K562 (cell line): ENCODE results near the gene MATK. TPM values are rescaled to one million over a fixed set of nuclear protein-coding genes. Genes with fewer than 3 reads are reported as not detected.
A peak's percentile ranks its signal among the peaks of the same experiment; 100 is the strongest.

Experiments used
- ATAC-seq: fragments of 200-7000 bp; cut with Tn5 transposase; 3 replicates; pipeline ENCODE4 v1.9.1; 2020; ENCODE audit warnings: moderate library complexity
- BruUV-seq: library from RNA; stranded (reverse); fragments of 400-500 nt; replicated peaks from 2 replicates; lab custom pipeline; 2021; lab: Mats Ljungman, UMichigan
- CTCF ChIA-PET: fragments of 300-600 bp; formaldehyde crosslinking; extraction: SDS; loops from one replicate; lab custom pipeline; 2021; ENCODE audit warnings: low intra/inter-chr PET ratio; lab: Yijun Ruan, JAX
- POLR2A ChIA-PET: fragments of 300-600, 350-650 bp; sonication (Branson Sonifier 250); formaldehyde crosslinking; extraction: SDS; loops from one replicate; lab custom pipeline; 2021; ENCODE audit warnings: antibody characterized with exemption, inconsistent platforms; lab: Yijun Ruan, JAX
- DNase-seq, 4 experiments: peaks; one replicate each; pipeline versions ENCODE4 v3.0.0 to v3.0.0-alpha.2; 2011 to 2018; ENCODE audit warnings: low spot score in 3 of 4, mixed read lengths in 3 of 4; ENCODE audit errors: extremely low read depth in 1 of 4
- FAIRE-seq: peaks from 2 replicates; lab custom pipeline; 2011; peaks lifted over from hg19 to GRCh38; lab: Jason Lieb, UNC
- H2AFZ ChIP-seq: 2 replicates; pipeline ENCODE4 v1.6.0; 2011; ENCODE audit warnings: low read depth, low read length, control low read depth, inconsistent platforms
- H3K27ac ChIP-seq: fragments of 200-600 bp; 3 replicates; pipeline ENCODE4 v1.8.0; 2011; ENCODE audit warnings: low read depth, mild to moderate bottlenecking, control low read depth, inconsistent platforms, low read length, moderate library complexity, mixed read lengths; ENCODE audit errors: extremely low read depth
- H3K27me3 ChIP-seq, 2 experiments: fragments of 300-600 bp in 1 of 2; 2 replicates in 1 of 2; 3 replicates in 1 of 2; pipeline versions ENCODE4 v1.6.0 to v1.8.0; 2011; ENCODE audit warnings: inconsistent platforms in 2 of 2, low read length in 2 of 2, mild to moderate bottlenecking in 1 of 2, mixed read lengths in 1 of 2, moderate library complexity in 1 of 2; ENCODE audit not compliant: control insufficient read depth in 2 of 2, insufficient read depth in 2 of 2
- H3K36me3 ChIP-seq: fragments of 300-600 bp; 3 replicates; pipeline ENCODE4 v1.8.0; 2011; ENCODE audit warnings: mild to moderate bottlenecking, low read length, inconsistent platforms; ENCODE audit not compliant: control insufficient read depth, insufficient read depth
- H3K4me1 ChIP-seq, 2 experiments: fragments of 200-600 bp in 1 of 2; replicated peaks in 1 of 2; 2 replicates in 1 of 2; 3 replicates in 1 of 2; pipeline versions ENCODE4 v1.5.1 to v1.8.0; 2011; ENCODE audit warnings: inconsistent platforms in 2 of 2, low read length in 2 of 2, mild to moderate bottlenecking in 1 of 2, mixed read lengths in 1 of 2, moderate library complexity in 1 of 2; ENCODE audit not compliant: control insufficient read depth in 2 of 2, insufficient read depth in 2 of 2
- H3K4me2 ChIP-seq: 2 replicates; pipeline ENCODE4 v1.6.1; 2011; ENCODE audit warnings: low read length, control low read depth, inconsistent platforms, mixed read lengths; ENCODE audit not compliant: insufficient read depth
- H3K4me3 ChIP-seq: fragments of 200-600 bp; sonication (generic), shearing (Covaris generic); 2 replicates; pipeline ENCODE4 v1.5.1; 2016; ENCODE audit warnings: control low read depth, inconsistent platforms
- H3K79me2 ChIP-seq: fragments of 200-600 bp; 3 replicates; pipeline ENCODE4 v1.8.0; 2011; ENCODE audit warnings: low read length, inconsistent platforms; ENCODE audit not compliant: control insufficient read depth, insufficient read depth
- H3K9ac ChIP-seq, 2 experiments: 2 replicates each; pipeline versions ENCODE4 v1.6.0 to v1.6.1; 2011; ENCODE audit warnings: low read depth in 2 of 2, low read length in 2 of 2, control low read depth in 1 of 2, inconsistent platforms in 1 of 2, mild to moderate bottlenecking in 1 of 2, mixed read lengths in 1 of 2; ENCODE audit not compliant: insufficient read depth in 1 of 2
- H3K9me1 ChIP-seq: one replicate; pipeline ENCODE4 v1.6.0; 2011; ENCODE audit warnings: inconsistent platforms, mild to moderate bottlenecking, low read length, moderate library complexity; ENCODE audit not compliant: control insufficient read depth, insufficient read depth
- H3K9me3 ChIP-seq: replicated peaks from 2 replicates; pipeline ENCODE4 v1.5.1; 2011; ENCODE audit warnings: low read depth, low read length, inconsistent platforms; ENCODE audit not compliant: control insufficient read depth, insufficient read depth
- H4K20me1 ChIP-seq: replicated peaks from 2 replicates; pipeline ENCODE4 v1.6.1; 2011; ENCODE audit warnings: low read length, inconsistent platforms, mixed read lengths; ENCODE audit not compliant: control insufficient read depth, insufficient read depth
- POU5F1 ChIP-seq: fragments of 150-350 bp; IDR thresholded peaks from 2 replicates; pipeline ENCODE4 v1.6.1; 2014; ENCODE audit warnings: borderline replicate concordance, low read length, low read depth, mild to moderate bottlenecking; ENCODE audit not compliant: partially characterized antibody
- ZBTB8A ChIP-seq: fragments of 450-650 bp; IDR thresholded peaks from 2 replicates; pipeline ENCODE4 v1.6.1; 2018; ENCODE audit warnings: mild to moderate bottlenecking, moderate library complexity; ENCODE audit not compliant: partially characterized antibody
- ZNF57 ChIP-seq: fragments of 450-650 bp; formaldehyde crosslinking; IDR thresholded peaks from 2 replicates; pipeline ENCODE4 v1.4.0; 2020; ENCODE audit warnings: mild to moderate bottlenecking, moderate library complexity
- WGBS: fragments of 100-300 bp; shearing (Covaris generic); methylation state at CpG from one replicate; pipeline ENCODE4 v1.1.6; 2016; ENCODE audit warnings: low coverage, mixed read lengths; ENCODE audit not compliant: insufficient coverage; ENCODE audit errors: missing lambda C conversion rate; 5-methylcytosine and 5-hydroxymethylcytosine counted together
- in situ Hi-C: fragments of 300-500 bp; cut with MboI; formaldehyde crosslinking; loops from 4 replicates; pipeline ENCODE4 v1.15.0; 2018; ENCODE audit warnings: inconsistent platforms, mixed read lengths
- intact Hi-C: fragments of 100-400 bp; cut with micrococcal nuclease; formaldehyde crosslinking; loops from 2 replicates; pipeline ENCODE4 v1.14.2; 2022
- polyA plus RNA-seq, 8 experiments: library from polyadenylated mRNA; depleted of rRNA in 4 of 8; stranded (reverse) in 5 of 8; unstranded in 3 of 8; fragments of >200 nt; fragmentation: Nextera tagmentation in 2 of 8; fragmentation: Illumina TruSeq in 1 of 8; extraction: Ambion mirVana in 2 of 8; extraction: Trizol in 1 of 8; gene quantifications; 2 replicates each; pipeline versions ENCODE4 v1.2.1 to v1.2.3, GENCODE V29; 2011 to 2014; ENCODE audit warnings: inconsistent platforms in 1 of 8, missing spikeins in 1 of 8
- total RNA-seq, 7 experiments: library from RNA; depleted of rRNA in 6 of 7; stranded (reverse); fragments of >200 nt in 6 of 7; fragmentation: Illumina TruSeq in 2 of 7; extraction: Trizol in 2 of 7; gene quantifications; 2 replicates each; pipeline versions ENCODE4 v1.2.1 to v1.2.3, GENCODE V29; 2011 to 2021; ENCODE audit warnings: low replicate concordance in 1 of 7
- TF ChIP-seq, protein P1 (sequence below): fragments of 250-450 bp; sonication (Bioruptor Pico); IDR thresholded peaks from 2 replicates; pipeline ENCODE4 v1.8.0; 2021; ENCODE audit warnings: moderate library complexity, mild to moderate bottlenecking, inconsistent platforms
- TF ChIP-seq, protein P2 (sequence below): sonication (generic); formaldehyde crosslinking; IDR thresholded peaks from 2 replicates; pipeline ENCODE4 v1.4.0; 2020; ENCODE audit warnings: mild to moderate bottlenecking, missing genetic modification reagents
- TF ChIP-seq, protein P3 (sequence below): fragments of 250-450 bp; sonication (Bioruptor Pico); IDR thresholded peaks from 2 replicates; pipeline ENCODE4 v1.5.0; 2020; ENCODE audit warnings: mild to moderate bottlenecking

The MATK gene
- total and polyA plus RNA-seq, 9 of the 15 experiments (the other 6 are each of a cell fraction or from before 2014, with no cell fraction given) = 0.08 to 41.5 (median 21.4) TPM

DNA sequence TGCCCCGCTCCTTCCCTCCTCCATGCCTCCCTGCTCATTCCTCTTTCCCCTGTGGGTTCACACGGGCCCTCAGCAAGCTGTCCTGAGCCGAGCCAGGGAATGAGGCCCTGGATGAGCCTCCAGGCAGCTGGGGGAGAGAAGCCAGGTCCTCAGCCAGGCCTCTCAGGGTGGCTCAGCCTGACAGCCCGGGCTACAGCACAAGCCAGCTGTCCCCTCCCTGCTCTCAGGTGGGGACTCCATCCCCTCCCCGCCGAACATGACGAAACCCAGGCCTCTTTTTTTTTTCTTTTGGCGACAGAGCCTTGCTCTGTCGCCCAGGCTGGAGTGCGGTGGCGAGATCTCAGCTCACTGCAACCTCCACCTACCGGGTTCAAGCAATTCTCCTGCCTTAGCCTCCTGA is 40.0 kb upstream of the MATK start:
- Histone ChIP-seq H3K4me2 (no peak overlapping the region), H3K79me2 (no peaks in the 10 kb centered on the region), H3K4me3 (no peak overlapping the region), H4K20me1 (no peaks in the 10 kb centered on the region), H3K36me3 (no peaks in the 10 kb centered on the region), H2AFZ (peak overlapping the region; percentile 57; the same call in 1 of the 2 replicates), H3K9me1 (no peaks in the 10 kb centered on the region), H3K27ac (no peak overlapping the region), H3K27me3 (peaks cover 5 to 6% of the 10 kb centered on the region in 2 experiments; a peak in 2 of 5 replicates), H3K4me1 (peaks cover 12 to 47% of the 10 kb centered on the region in 2 experiments; a peak in 4 of 5 replicates), H3K9me3 (no peaks in the 10 kb centered on the region), H3K9ac (peak overlapping the region in 1 of 2 experiments; percentile 64; a peak in 2 of 4 replicates)
- ATAC-seq = no peak
- ChIA-PET POLR2A (interaction anchor here (0.7 kb wide), 2 partner anchors 97 to 160 kb away, joined by 3 to 4 read pairs; no protein-coding TSS in a partner anchor), CTCF (no interaction called here)
- 35% methylated on average over 7 of the region's 12 CpGs for WGBS
- BruUV-seq = no TSS peak
- FAIRE-seq = no peak
- intact Hi-C loops (no loop called here), in situ Hi-C loops (no loop called here)
- no peak for DNase-seq
- TF ChIP-seq, protein P1, sequence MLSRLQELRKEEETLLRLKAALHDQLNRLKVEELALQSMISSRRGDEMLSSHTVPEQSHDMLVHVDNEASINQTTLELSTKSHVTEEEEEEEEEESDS (CRISPR knock-in tag) = no peak
- TF ChIP-seq POU5F1 (no peak), ZBTB8A (no peak), ZNF57 (CRISPR knock-in tag) (no peak)
- TF ChIP-seq, protein P2, sequence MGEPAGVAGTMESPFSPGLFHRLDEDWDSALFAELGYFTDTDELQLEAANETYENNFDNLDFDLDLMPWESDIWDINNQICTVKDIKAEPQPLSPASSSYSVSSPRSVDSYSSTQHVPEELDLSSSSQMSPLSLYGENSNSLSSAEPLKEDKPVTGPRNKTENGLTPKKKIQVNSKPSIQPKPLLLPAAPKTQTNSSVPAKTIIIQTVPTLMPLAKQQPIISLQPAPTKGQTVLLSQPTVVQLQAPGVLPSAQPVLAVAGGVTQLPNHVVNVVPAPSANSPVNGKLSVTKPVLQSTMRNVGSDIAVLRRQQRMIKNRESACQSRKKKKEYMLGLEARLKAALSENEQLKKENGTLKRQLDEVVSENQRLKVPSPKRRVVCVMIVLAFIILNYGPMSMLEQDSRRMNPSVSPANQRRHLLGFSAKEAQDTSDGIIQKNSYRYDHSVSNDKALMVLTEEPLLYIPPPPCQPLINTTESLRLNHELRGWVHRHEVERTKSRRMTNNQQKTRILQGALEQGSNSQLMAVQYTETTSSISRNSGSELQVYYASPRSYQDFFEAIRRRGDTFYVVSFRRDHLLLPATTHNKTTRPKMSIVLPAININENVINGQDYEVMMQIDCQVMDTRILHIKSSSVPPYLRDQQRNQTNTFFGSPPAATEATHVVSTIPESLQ (CRISPR knock-in tag) = no peak
- TF ChIP-seq, protein P3, sequence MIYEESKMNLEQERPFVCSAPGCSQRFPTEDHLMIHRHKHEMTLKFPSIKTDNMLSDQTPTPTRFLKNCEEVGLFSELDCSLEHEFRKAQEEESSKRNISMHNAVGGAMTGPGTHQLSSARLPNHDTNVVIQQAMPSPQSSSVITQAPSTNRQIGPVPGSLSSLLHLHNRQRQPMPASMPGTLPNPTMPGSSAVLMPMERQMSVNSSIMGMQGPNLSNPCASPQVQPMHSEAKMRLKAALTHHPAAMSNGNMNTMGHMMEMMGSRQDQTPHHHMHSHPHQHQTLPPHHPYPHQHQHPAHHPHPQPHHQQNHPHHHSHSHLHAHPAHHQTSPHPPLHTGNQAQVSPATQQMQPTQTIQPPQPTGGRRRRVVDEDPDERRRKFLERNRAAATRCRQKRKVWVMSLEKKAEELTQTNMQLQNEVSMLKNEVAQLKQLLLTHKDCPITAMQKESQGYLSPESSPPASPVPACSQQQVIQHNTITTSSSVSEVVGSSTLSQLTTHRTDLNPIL (CRISPR knock-in tag) = no peak
